Ascending aorta (tissue), 2 donors: ENCODE results near the gene CRISPLD2. TPM values are rescaled to one million over a fixed set of nuclear protein-coding genes. Genes with fewer than 3 reads are reported as not detected.
"Not testable (repeated sequence)": the region's sequence is repeated elsewhere in the genome, so short reads cannot be mapped to it uniquely, and the experiment has no call there.

Experiments used
- DNase-seq, 2 donors: peaks; one replicate each; pipeline ENCODE4 v3.0.0-alpha.2; 2019; ENCODE audit warnings: low spot score in 2 of 2
- H3K27ac ChIP-seq, 2 donors: fragments of 200-600 bp; sonication (generic); one replicate each; pipeline ENCODE4 v1.5.1; 2016 to 2017; ENCODE audit warnings: mild to moderate bottlenecking in 1 of 2
- H3K27me3 ChIP-seq: fragments of 200-600 bp; sonication (generic); one replicate; pipeline ENCODE4 v1.5.1; 2017
- H3K36me3 ChIP-seq, 2 donors: fragments of 200-600 bp; sonication (generic); one replicate each; pipeline ENCODE4 v1.5.1; 2016
- H3K4me1 ChIP-seq, 2 donors: fragments of 200-600 bp; sonication (generic); one replicate each; pipeline ENCODE4 v1.5.1; 2016 to 2017; ENCODE audit warnings: mild to moderate bottlenecking in 1 of 2
- H3K4me3 ChIP-seq, 2 donors: fragments of 200-600 bp; sonication (generic); one replicate each; pipeline ENCODE4 v1.5.1; 2016 to 2017; ENCODE audit warnings: mild to moderate bottlenecking in 1 of 2
- H3K9me3 ChIP-seq, 2 donors: fragments of 200-600 bp; sonication (generic); one replicate each; pipeline ENCODE4 v1.5.1; 2016
- intact Hi-C: fragments of 100-400 bp; cut with DNase I; formaldehyde crosslinking; loops from one replicate; pipeline ENCODE4 v1.15.1; 2023
- total RNA-seq: library from RNA; depleted of rRNA; stranded (reverse); fragments of >200 nt; gene quantifications from one replicate; pipeline ENCODE4 v1.1.0, GENCODE V29; 2016
- TF ChIP-seq, protein P1 (sequence below), 3 experiments: fragments of 200-600 bp in 2 of 3; fragments of 450-650 bp in 1 of 3; sonication (generic) in 2 of 3; IDR thresholded peaks; one replicate each; pipeline ENCODE4 v1.5.1; 2016 to 2019; ENCODE audit warnings: antibody characterized with exemption in 3 of 3, mild to moderate bottlenecking in 1 of 3, moderate library complexity in 1 of 3

The CRISPLD2 gene
- total RNA-seq, 1 donor from 2014 or later = 204 TPM

GRCh38 chr16:84933774-84934631 lies 114.2 kb downstream of the CRISPLD2 start:
- TF ChIP-seq, protein P1, sequence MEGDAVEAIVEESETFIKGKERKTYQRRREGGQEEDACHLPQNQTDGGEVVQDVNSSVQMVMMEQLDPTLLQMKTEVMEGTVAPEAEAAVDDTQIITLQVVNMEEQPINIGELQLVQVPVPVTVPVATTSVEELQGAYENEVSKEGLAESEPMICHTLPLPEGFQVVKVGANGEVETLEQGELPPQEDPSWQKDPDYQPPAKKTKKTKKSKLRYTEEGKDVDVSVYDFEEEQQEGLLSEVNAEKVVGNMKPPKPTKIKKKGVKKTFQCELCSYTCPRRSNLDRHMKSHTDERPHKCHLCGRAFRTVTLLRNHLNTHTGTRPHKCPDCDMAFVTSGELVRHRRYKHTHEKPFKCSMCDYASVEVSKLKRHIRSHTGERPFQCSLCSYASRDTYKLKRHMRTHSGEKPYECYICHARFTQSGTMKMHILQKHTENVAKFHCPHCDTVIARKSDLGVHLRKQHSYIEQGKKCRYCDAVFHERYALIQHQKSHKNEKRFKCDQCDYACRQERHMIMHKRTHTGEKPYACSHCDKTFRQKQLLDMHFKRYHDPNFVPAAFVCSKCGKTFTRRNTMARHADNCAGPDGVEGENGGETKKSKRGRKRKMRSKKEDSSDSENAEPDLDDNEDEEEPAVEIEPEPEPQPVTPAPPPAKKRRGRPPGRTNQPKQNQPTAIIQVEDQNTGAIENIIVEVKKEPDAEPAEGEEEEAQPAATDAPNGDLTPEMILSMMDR (IDR thresholded peaks at IDR 0.05) = no peak
- H3K4me3 ChIP-seq = peak overlapping the region in 1 of 2 donors; percentile 24
- peak overlapping the region; percentile 82 to 91 for H3K27ac ChIP-seq
- no peaks in the 10 kb centered on the region for H3K36me3 ChIP-seq
- H3K9me3 ChIP-seq = no peaks in the 10 kb centered on the region
- H3K4me1 ChIP-seq = peaks cover 11 to 21% of the 10 kb centered on the region in 2 donors
- H3K27me3 ChIP-seq = no peaks in the 10 kb centered on the region
- DNase-seq = peak; percentile 64 to 91
- intact Hi-C loops = loop anchor here (5.0 kb wide), 1 partner anchor 97 kb away; no protein-coding TSS in a partner anchor

GRCh38 chr16:84937196-84938005 lies 117.6 kb downstream of the CRISPLD2 start:
- DNase-seq = no peak
- TF ChIP-seq, protein P1 (IDR thresholded peaks at IDR 0.05) = no peak
- H3K36me3 ChIP-seq = no peaks in the 10 kb centered on the region
- H3K4me3 ChIP-seq = no peak overlapping the region
- intact Hi-C loops = no loop called here
- H3K27ac ChIP-seq = no peak overlapping the region
- no peaks in the 10 kb centered on the region for H3K27me3 ChIP-seq
- H3K4me1 ChIP-seq = peaks cover 5 to 15% of the 10 kb centered on the region in 2 donors
- H3K9me3 ChIP-seq = no peaks in the 10 kb centered on the region

DNA sequence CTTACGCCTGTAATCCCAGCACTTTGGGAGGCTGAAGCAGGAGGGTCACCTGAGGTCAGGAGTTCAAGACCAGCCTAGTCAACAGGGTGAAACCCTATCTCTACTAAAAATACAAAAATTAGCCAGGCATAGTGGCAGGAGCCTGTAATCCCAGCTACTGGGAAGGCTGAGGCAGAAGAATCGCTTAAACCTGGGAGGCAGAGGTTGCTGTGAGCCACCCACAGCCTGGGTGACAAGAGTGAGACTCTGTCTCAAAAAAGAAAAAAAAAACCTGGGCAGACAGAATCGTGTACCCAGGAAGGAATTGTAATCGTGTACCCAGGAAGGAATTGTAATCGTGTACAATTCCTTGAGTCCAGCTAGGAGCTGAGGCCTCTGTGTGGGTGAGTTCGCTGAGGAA lies 118.8 kb downstream of the CRISPLD2 start:
- DNase-seq, intact Hi-C loops, H3K27me3 ChIP-seq, H3K9me3 ChIP-seq, H3K36me3 ChIP-seq, H3K27ac ChIP-seq, H3K4me3 ChIP-seq: not testable (repeated sequence)
- peaks cover 5 to 11% of the 10 kb centered on the region in 2 donors for H3K4me1 ChIP-seq

DNA sequence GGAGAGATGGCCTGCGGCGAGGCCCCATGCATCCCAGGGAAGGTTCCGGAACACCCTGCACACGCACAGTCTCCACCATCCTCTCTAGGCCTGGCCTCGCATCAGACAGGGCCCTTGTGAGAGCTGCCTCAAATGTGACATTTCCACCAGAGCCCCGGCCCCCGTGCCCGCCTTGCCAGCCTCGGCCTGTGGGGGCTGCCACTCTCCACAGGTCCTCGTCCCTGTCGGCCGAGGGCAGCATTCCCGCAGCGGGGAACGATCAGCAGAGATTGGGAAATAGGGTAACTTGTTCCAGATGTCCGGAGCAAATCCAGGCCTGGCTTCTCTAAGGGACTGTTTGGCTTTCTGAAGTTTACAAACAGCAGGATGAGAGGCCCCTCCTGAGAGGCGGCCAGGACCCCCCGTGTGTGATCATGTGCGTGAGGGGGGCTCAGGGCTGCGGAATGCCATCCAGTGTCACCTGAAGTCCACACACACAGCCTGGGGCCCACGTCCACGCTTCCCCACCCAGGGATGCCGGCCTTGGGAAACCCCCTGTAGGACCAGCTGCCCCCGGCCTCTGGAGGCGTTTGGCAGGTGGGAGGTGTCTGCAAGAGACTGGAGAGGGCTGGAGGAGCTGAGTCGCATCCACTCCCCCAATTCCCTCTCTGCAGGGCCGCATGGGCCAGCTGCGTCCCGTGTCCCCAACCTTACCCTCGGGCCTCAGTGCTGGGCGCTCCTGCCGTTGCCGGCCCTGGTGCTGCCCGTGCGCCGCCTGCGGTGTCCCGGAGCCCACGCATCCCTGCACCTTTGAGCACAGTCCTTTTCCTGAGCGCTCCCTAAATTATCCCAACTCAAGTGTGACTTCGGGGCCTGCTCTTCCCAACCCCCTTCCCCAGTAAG lies 121.1 kb downstream of the CRISPLD2 start:
- DNase-seq = no peak
- no peak overlapping the region for H3K27ac ChIP-seq
- intact Hi-C loops = no loop called here

GRCh38 chr16:84941921-84942320 lies 122.1 kb downstream of the CRISPLD2 start:
- Histone ChIP-seq H3K9me3 (no peaks in the 10 kb centered on the region), H3K27me3 (no peaks in the 10 kb centered on the region), H3K27ac (no peak overlapping the region), H3K4me1 (no peaks in the 10 kb centered on the region), H3K4me3 (no peak overlapping the region), H3K36me3 (no peaks in the 10 kb centered on the region)
- TF ChIP-seq, protein P1 (IDR thresholded peaks at IDR 0.05) = no peak
- no peak for DNase-seq
- intact Hi-C loops = no loop called here

More for the DNA sequence above, 121.1 kb downstream of the CRISPLD2 start:
- H3K4me3 ChIP-seq = no peak overlapping the region
- no peaks in the 10 kb centered on the region for H3K9me3 ChIP-seq
- TF ChIP-seq, protein P1 (IDR thresholded peaks at IDR 0.05) = no peak
- no peaks in the 10 kb centered on the region for H3K4me1 ChIP-seq
- no peaks in the 10 kb centered on the region for H3K27me3 ChIP-seq
- no peaks in the 10 kb centered on the region for H3K36me3 ChIP-seq
